Keratinocyte (primary cell): ENCODE data around the gene AP4M1. TPM values are rescaled to one million over a fixed set of nuclear protein-coding genes. Genes with fewer than 3 reads are reported as not detected.
A peak's percentile ranks its signal among the peaks of the same experiment; 100 is the strongest.

Source experiments
- DNase-seq: peaks from one replicate; pipeline ENCODE4 v3.0.0-alpha.2; 2011; ENCODE audit warnings: low read depth, missing footprints, low spot score
- FAIRE-seq: peaks from 2 replicates; lab custom pipeline; 2011; peaks lifted over from hg19 to GRCh38; lab: Jason Lieb, UNC
- H2AFZ ChIP-seq: 2 replicates; pipeline ENCODE4 v1.6.0; 2012; ENCODE audit warnings: low read length, control low read depth, inconsistent platforms; ENCODE audit not compliant: control insufficient read depth
- H3K27ac ChIP-seq: 2 replicates; pipeline ENCODE4 v1.5.1; 2011; ENCODE audit warnings: low read length; ENCODE audit not compliant: control insufficient read depth, insufficient read depth
- H3K27me3 ChIP-seq: 3 replicates; pipeline ENCODE4 v1.6.0; 2011; ENCODE audit warnings: low read length; ENCODE audit not compliant: control insufficient read depth, insufficient read depth; ENCODE audit errors: extremely low read depth
- H3K36me3 ChIP-seq, 2 experiments: 2 replicates in 1 of 2; 3 replicates in 1 of 2; pipeline ENCODE4 v1.5.1; 2011; ENCODE audit warnings: low read length in 2 of 2, mild to moderate bottlenecking in 1 of 2; ENCODE audit not compliant: control insufficient read depth in 2 of 2, insufficient read depth in 2 of 2; ENCODE audit errors: extremely low read depth in 1 of 2
- H3K4me1 ChIP-seq: 3 replicates; pipeline ENCODE4 v1.5.1; 2011; ENCODE audit warnings: low read length; ENCODE audit not compliant: control insufficient read depth, insufficient read depth; ENCODE audit errors: extremely low read depth
- H3K4me2 ChIP-seq: 3 replicates; pipeline ENCODE4 v1.6.0; 2011; ENCODE audit warnings: low read depth, low read length; ENCODE audit not compliant: control insufficient read depth, insufficient read depth; ENCODE audit errors: extremely low read depth
- H3K4me3 ChIP-seq, 3 experiments: fragments of 200-600 bp in 1 of 3; sonication (generic) in 1 of 3; 2 replicates in 2 of 3; 3 replicates in 1 of 3; pipeline ENCODE4 v1.5.1; 2011 to 2016; ENCODE audit warnings: low read length in 3 of 3, mild to moderate bottlenecking in 3 of 3, control low read depth in 2 of 3, inconsistent platforms in 1 of 3, low read depth in 1 of 3, mixed read lengths in 1 of 3, mixed run types in 1 of 3, moderate library complexity in 1 of 3; ENCODE audit not compliant: control insufficient read depth in 2 of 3, insufficient read depth in 2 of 3; ENCODE audit errors: extremely low read depth in 1 of 3
- H3K79me2 ChIP-seq: 2 replicates; pipeline ENCODE4 v1.6.0; 2012; ENCODE audit warnings: low read length; ENCODE audit not compliant: control insufficient read depth, insufficient read depth
- H3K9ac ChIP-seq: 3 replicates; pipeline ENCODE4 v1.6.0; 2011; ENCODE audit warnings: low read length; ENCODE audit not compliant: control insufficient read depth, insufficient read depth; ENCODE audit errors: extremely low read depth
- H3K9me1 ChIP-seq: 3 replicates; pipeline ENCODE4 v1.6.0; 2011; ENCODE audit warnings: low read length; ENCODE audit not compliant: control insufficient read depth, insufficient read depth; ENCODE audit errors: extremely low read depth
- H3K9me3 ChIP-seq: 2 replicates; pipeline ENCODE4 v1.5.1; 2012; ENCODE audit warnings: low read depth, low read length; ENCODE audit not compliant: control insufficient read depth
- H4K20me1 ChIP-seq: 3 replicates; pipeline ENCODE4 v1.6.0; 2011; ENCODE audit warnings: low read length; ENCODE audit not compliant: control insufficient read depth, insufficient read depth; ENCODE audit errors: extremely low read depth
- CTCF ChIP-seq, 3 experiments: IDR thresholded peaks in 1 of 3; conservative IDR thresholded peaks in 1 of 3; optimal IDR thresholded peaks in 1 of 3; 2 replicates in 2 of 3; 3 replicates in 1 of 3; pipeline versions ENCODE3 to v1.5.1; 2011; ENCODE audit warnings: low read length in 3 of 3, mild to moderate bottlenecking in 3 of 3, moderate library complexity in 2 of 3, control low read depth in 1 of 3, inconsistent platforms in 1 of 3; ENCODE audit not compliant: insufficient read depth in 2 of 3; ENCODE audit errors: extremely low read depth in 1 of 3
- EZH2 ChIP-seq: IDR thresholded peaks from one replicate; pipeline ENCODE4 v1.6.1; 2012; ENCODE audit warnings: inconsistent platforms, mild to moderate bottlenecking, low read length, moderate library complexity
- dilution Hi-C: fragments of 300-500 bp; cut with MboI; formaldehyde crosslinking; loops from one replicate; pipeline ENCODE4 v1.7.0; 2020; ENCODE audit warnings: low sequenced_read_pairs; ENCODE audit not compliant: extremely low pct_ligation_motif_present
- polyA plus RNA-seq, 5 experiments: library from polyadenylated mRNA; depleted of rRNA in 3 of 5; stranded (reverse) in 3 of 5; stranded (forward) in 1 of 5; unstranded in 1 of 5; fragments of >200 nt; gene quantifications; 1 replicate in 1 of 5; 2 replicates in 3 of 5; 3 replicates in 1 of 5; pipeline versions ENCODE4 v1.2.1 to v1.2.3, GENCODE V29; 2011 to 2012; ENCODE audit warnings: missing spikeins in 2 of 5, low read depth in 1 of 5, low replicate concordance in 1 of 5

The AP4M1 gene
- polyA plus RNA-seq, 1 donor (not counting 4 experiments of a cell fraction or from before 2014, with no cell fraction given), result 14.2 TPM

- Histone ChIP-seq H4K20me1 (peaks cover 3% of the 10 kb centered on the region), H3K27ac (peak overlapping the region; percentile 94), H2AFZ (peak overlapping the region; percentile 98), H3K4me2 (peak overlapping the region; percentile 92), H3K9me1 (no peaks in the 10 kb centered on the region), H3K27me3 (no peaks in the 10 kb centered on the region), H3K9ac (peak overlapping the region; percentile 73), H3K36me3 (peaks cover 3 to 7% of the 10 kb centered on the region in 2 experiments), H3K9me3 (no peaks in the 10 kb centered on the region), H3K4me3 (peak overlapping the region; percentile 69 to 97 (median 81)), H3K4me1 (peaks cover 10% of the 10 kb centered on the region), H3K79me2 (peaks cover 15% of the 10 kb centered on the region)
- dilution Hi-C loops, result no loop called here
- DNase-seq, result no peak
- TF ChIP-seq CTCF (optimal IDR thresholded peaks at IDR 0.05 in 1 of 3, IDR thresholded peaks at IDR 0.05 in 1 of 3, conservative IDR thresholded peaks at IDR 0.05 in 1 of 3; ENCODE audit: extremely low read depth in 1 of 3, insufficient read depth in 2 of 3, low read length in 3 of 3) (no peak), EZH2 (no peak)
- FAIRE-seq, result no peak
Measured at GRCh38 chr7:100118388-100119071, 17.1 kb downstream of the AP4M1 start.

- peaks cover 3% of the 10 kb centered on the region for H4K20me1 ChIP-seq
- no peak for FAIRE-seq
- dilution Hi-C loops, result no loop called here
- H3K27me3 ChIP-seq, result no peaks in the 10 kb centered on the region
- peaks cover 15% of the 10 kb centered on the region for H3K79me2 ChIP-seq
- H3K27ac ChIP-seq, result peak within 1 kb of the TSS; percentile 94
- peaks cover 10% of the 10 kb centered on the region for H3K4me1 ChIP-seq
- H3K4me2 ChIP-seq, result peak within 1 kb of the TSS; percentile 92
- H3K9me3 ChIP-seq, result no peaks in the 10 kb centered on the region
- no peaks in the 10 kb centered on the region for H3K36me3 ChIP-seq
- DNase-seq, result peak; percentile 67
- H3K9ac ChIP-seq, result peak within 1 kb of the TSS; percentile 73
- H3K4me3 ChIP-seq, result peak within 1 kb of the TSS; percentile 69 to 97 (median 81)
- no peaks in the 10 kb centered on the region for H3K9me1 ChIP-seq
- TF ChIP-seq CTCF (optimal IDR thresholded peaks at IDR 0.05 in 1 of 3, IDR thresholded peaks at IDR 0.05 in 1 of 3, conservative IDR thresholded peaks at IDR 0.05 in 1 of 3; ENCODE audit: extremely low read depth in 1 of 3, insufficient read depth in 2 of 3, low read length in 3 of 3), result peak in 1 of 3 experiments; percentile 10
- no peak for TF ChIP-seq EZH2
- H2AFZ ChIP-seq, result peak within 1 kb of the TSS; percentile 98
Measured at GRCh38 chr7:100119072-100119969, 17.9 kb downstream of the AP4M1 start, which contains the start of the genes CNPY4 and TAF6. Gene CNPY4, plus strand, starts transcription at chr7:100119634. Its CDS starts 111 bp downstream, at chr7:100119745. Gene TAF6, minus strand, starts transcription at chr7:100119358. Its CDS starts 5,149 bp downstream, at chr7:100114209.
